Hepatic stellate cell (primary cell): ENCODE data around the gene SLK.

ENCODE experiments used
- DNase-seq: peaks from one replicate; pipeline ENCODE4 v3.0.0; 2011; ENCODE audit warnings: low spot score

SLK gene

DNA sequence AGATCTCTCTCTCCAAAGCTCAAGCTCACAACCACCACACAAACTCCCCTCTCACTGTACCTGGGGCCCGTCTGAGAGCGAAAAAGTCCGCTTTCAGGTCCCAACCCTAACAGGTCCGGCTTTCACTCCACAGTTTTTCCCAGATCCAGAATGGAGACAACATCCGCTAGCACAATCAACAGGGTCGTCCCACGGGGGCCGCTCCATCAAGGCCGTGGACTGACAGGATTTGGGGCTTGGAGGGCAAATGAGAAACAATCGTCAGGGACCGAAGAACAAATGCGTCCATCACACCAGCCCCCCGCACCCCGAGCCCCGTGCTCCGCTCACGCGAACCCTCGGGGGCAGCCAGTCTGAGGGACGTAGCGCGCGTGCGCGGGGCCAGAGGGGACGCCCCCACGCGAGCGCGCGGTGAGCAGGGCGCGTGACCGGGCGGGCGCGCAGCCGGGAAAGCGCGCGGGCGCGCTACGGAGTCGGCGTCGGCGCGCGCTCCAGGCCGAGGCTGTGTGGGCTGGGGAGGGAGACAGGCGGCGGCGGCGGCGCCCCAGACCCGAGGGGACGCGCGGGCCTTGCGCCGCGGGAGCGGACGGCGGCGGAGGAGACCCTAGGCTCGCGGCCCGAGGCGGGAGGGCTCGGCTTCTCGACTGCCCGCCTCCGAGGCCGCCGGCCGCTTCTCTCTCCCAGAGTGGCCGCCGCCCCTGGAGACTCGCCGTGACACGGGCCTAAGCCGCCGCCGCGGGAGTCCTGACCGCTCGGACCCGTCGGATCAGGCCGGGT, at the start of gene SLK:
Gene SLK, plus strand, starts transcription at position 470 of the 777 bp plus-strand sequence. CDS start 606 bp downstream, outside the sequence.
- DNase-seq: peak; percentile 93

DNA sequence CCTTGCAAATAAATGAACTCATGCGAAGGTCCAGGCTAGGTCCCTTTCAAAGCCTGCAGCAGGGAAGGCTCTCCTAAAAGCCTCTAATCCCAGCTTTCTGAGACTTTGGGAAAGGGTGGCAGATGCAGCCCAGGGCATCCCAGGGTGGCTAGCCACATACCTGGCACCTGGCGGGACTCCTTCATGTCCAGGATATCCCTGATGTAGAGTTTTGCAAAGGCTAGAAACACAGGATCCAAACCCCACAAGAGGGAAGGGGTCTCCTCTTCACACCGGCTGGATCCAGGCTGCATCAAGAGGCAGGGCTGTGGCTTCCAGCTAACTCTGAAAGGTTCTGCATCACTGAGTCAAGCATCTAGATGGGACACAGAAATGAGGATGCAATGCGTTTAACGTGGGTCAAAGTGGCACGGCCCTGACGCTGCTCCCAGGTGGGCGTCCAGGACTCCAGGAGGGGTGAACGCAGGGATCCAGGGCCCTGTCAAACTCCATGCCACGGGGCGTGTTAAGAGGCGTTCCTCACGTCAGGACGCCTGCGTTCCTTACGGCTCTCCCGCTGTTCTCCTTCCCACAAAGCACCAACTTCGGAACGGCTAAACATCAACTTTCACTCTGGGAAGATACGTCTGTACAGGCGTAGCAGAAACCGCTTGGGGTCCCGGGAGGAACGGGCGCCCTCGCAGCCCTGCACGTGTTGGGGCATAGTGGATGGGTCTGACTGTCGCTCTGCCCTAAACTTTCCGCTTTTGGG, 49.5 kb upstream of the SLK start:
- DNase-seq: peak; percentile 25

DNA sequence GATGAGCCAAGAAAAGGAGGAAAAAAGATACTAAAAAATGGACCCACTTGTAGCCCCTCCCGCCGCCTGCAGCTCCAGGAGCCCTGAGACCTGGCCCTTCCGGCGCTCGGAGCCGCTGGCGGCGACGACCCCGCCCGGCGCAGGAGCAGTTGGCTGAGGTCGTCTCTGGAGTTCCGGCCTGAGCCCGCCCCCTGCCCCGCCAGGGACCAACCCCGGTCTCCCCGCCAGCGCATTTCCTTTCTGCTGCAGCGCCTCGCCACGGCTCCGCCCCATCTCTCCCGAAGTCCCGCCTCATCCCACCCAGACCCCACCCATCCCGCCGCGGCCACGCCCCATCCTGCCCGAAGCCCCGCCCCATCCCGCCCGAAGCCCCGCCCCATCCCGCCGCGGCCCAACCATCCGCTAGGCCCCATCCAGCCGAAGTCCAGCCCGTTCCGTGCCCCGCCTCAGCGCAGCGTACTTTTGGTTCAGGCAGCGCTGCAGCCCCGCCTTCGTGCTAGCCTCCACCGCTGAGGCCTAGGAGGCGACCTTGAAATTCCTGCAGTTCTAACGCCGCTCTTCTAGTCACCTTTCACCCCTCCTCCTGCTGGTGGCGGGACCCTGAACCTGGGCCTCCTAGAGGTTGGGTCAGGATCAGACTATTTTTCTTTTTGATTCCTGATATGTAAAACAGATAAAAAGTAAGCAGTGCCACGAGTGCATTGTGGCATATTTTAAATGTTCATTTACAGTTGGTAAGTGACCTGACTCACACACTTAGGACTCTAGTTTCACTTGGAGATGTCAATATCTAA, 48.7 kb upstream of the SLK start, which contains the start of gene STN1:
Gene STN1, minus strand, starts transcription at position 132 of the 794 bp plus-strand sequence. CDS start 590 bp downstream, outside the sequence.
- peak; percentile 91 for DNase-seq

DNA sequence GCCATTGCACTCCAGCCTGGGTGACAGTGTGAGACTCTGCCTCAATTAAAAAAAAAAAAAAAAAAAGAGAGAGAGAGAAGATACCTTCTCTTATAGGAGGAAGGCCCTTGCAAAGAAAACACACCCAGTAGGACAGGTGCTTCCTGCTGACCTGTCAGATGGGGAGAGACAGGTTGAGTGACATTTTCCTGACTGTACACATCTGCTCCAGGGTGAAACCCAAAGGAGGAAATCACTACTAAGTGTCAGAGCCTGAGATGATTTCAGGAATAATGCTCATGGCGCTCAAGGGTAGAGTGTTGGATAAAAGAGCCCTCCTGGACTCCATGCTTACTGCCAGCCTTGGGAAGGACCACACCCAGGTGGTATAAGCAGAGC, 47.3 kb upstream of the SLK start:
- DNase-seq: no peak

DNA sequence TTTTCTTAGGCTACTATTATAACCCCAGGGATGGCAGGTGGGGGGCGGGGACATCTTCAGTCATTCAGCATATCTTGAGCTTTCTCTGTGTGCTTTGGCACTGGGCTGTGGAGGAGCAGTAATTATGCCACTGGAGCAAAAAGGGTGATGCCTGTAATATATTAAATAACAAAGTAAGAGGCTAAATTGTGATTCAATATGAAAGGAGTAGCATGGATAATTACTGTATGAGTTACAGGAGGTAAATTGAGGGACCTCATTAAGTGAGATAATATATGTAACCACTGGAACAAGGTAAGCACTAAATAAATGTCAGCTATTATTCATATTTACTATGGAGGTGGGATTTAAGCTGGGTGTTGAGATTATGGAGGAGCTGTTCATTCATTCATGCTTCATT, 45.7 kb upstream of the SLK start:
- DNase-seq: no peak

DNA sequence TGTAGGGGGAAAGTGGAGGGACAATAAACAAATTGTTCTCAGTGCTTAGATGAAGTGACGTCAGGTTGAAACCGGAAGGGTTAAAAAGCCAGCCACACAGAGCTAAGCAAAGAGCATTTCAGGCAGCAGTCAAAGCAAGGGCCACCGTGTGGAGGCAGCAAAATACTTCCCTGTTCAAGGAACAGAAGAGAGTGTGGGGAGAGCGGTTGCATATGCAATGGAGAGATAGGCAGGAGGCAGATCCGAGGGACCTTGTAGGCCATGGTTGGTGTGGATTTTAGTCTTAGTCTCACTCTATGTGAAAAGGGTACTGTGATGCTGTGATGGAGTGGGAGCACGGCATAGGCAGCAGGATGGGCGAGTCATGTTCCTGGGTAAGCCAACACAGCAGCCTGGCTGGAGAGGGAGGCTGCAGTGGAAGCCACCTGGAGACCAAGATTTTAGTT, 45.2 kb upstream of the SLK start:
- DNase-seq: no peak

DNA sequence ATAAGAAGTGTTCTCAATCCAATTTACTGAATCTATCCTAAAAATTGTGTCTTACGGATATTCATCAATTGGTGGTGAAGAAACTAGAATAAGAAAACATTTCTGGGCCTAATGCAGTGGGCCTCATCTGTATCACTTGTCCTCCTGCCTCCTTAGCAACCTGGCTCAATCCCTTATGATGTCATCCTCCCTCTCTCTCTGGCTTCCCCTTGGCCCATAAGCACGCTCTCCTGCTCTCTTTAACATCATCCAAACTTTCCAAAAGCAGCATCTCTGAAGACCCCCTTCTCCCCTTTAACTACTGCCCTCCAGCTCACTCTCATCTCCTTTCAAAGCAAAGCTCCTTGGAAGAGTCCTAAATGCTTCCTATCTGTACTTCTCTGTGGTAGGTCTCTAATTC, 44.3 kb upstream of the SLK start:
- no peak for DNase-seq

DNA sequence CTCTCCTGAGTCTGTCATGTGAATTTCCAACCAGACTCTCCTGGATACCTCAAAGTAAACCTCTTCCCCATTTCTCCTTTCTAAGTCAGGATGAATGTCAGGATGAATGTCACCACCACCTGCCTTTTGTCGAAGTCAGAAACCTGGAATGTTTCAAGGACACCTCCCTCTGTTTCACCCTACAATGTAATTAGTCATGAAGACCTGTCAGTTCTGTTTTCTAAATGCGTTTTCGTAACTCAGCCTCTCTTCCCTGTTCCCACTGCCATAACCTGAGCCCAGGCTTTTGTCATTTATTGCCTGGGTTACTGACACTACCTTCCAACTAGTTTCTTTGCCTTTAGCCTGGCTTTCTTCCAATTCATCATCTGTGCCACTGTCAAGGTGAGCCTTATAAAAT, 43.4 kb upstream of the SLK start:
- DNase-seq: no peak

DNA sequence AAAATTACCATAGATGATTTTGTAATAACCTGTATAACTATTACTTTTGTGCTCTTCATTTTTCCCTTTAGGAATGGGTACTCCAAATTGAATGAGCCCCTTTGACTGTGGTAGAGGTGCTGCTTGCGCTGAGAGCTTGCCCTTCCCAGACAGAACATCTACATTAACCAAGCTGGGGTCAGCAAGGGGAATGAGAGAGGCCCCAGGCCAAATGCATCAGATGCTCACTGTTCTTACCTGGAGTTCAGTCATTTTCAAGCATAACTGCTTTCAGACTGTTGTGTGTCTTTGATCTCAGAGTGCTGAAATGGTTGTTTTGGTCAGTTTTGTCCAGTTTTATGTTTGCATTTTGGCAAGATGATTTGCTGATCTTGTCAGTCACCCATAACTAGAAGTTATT, 41.3 kb upstream of the SLK start:
- DNase-seq: no peak

DNA sequence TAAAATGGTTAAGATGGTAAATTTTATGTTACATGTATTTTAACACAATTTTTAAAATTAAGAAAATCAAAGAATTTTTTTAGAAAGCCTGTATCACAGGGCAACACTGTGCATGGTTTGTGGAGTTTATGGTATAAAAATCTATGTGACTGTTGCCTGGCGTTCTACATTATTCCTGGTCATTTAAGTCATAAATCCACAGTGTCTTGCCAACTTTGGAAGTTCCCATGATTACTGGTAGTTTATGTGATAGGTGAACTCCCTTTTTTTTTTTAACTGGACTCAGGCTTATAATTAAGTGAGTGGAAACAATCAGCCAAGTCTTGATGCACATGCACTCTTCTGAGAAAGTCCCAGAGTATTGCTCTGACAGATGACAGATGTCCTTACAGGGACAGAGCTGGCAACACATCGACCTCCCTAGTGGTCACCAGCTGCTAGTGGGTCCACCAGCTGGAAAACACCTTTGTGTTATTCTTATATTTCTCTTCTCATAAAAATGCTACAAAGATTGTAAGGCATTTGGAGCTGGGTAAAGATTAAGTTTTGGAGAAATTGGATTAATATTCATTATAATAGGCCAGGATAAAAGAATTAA, 40.1 kb upstream of the SLK start:
- no peak for DNase-seq

DNA sequence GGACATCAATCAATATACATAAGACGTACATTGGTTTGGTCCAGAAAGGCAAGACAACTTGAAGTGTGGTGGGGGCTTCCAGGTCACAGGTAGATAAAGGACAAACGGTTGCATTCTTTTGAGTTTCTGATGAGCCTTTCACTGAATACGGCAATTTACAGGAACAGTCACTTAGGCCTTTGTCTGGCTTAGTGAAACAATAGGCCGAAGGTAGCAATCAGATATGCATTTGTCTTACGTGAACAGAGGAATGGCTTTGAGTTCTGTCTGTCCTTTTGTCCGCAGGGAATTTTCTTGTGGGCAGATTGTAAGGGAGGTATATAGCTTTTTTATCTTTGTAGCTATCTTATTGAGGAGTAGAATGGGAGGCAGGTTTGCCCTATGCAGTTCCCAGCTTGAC, 38.2 kb upstream of the SLK start:
- DNase-seq: no peak

DNA sequence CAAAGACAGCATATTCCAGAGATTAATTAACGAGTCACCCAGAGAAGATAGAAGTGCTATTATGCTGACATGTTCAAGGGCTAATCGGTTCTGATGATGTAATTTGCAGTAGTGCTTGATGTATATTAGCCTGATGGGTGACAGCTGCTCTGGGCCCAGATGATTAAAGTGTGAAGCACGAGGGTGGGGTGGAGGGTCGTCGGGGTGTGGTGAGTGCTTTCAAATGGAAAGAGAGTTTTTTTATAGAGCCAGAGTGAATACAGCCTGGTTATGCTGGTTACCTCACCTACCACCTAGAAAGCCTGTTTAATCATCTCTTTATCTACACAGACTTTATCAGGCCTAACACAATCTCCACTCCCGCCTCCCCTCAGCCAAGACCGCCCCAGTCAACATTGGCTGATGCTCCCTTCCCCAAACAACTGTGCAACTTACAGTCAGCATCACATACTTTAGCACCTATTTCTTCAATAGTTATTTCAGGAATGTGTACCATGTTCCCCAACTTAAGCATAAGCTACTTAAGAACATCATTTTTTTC, 37.5 kb upstream of the SLK start:
- DNase-seq: no peak

DNA sequence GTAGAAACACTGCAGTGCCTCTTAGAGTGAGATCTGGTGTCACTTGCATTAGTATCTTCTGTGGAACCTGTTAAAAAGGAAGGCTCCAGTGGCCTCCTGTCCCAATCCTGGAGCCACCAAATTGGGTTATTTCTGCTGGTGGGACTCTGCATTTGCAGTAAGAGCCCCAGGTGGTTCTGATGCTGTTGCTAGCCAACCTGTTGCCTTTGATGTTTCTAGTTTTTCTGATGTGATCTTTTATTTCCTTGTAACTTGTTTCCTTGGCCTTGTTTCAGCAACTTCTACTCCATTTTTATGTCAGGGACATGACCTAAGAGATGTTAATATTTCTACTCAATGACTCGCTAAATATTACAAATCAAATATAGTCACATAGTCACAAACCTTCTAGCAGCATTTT, 36.5 kb upstream of the SLK start:
- DNase-seq: no peak

DNA sequence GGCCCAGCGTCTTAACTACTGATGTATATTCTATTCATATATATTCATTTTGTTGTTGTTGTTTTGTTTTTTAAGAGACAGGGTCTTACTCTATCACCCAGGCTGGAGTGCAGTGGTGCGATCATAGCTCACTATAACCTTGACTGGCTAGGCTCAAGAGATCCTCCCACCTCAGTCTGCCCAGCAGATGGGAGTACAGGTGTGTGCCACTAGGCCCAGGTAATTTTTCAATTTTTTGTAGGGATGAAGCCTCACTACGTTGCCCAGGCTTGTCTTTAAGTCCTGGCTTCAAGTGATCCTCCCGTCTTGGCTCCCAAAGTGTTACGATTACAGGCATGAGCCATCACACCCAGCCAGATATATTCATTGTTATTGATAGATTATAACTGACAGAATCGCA, 36.1 kb upstream of the SLK start:
- DNase-seq: no peak

DNA sequence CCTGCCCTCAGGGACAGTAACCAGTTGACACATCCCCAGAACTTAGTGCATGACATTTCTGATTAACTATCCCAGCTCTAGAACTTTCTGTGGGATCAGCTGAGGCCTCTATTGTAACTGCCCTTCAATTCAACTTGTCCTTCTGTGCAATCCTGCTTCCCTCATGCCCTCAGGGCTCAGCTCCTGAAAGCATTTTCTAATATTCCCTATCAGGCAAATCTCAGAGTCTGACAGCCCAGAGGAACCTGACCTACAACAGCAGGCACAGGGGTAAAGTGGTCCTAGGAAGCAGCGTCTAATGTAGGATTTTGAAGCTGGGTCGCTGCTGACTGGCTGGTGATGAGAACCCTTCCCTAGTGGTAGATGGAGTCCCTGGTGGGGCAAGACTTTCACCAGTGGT, 35.3 kb upstream of the SLK start:
- no peak for DNase-seq

DNA sequence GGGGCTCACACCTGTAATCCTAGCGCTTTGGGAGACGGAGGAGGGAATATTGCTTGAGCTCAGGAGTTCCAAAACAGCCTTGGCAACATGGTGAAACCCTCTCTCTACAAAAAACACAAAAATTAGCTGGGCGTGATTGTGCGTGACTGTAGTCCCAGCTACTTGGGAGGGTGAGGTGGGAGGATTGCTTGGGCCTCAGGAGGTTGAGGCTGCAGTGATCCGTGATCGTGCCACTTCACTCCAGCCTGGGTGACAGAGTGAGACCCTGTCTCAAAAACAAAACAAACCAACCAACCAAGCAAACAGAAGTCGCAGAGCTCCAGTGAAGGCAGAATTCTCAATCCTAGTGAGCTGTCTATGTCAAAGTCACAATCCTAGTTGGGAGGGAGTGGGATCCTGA, 34.7 kb upstream of the SLK start:
- no peak for DNase-seq

DNA sequence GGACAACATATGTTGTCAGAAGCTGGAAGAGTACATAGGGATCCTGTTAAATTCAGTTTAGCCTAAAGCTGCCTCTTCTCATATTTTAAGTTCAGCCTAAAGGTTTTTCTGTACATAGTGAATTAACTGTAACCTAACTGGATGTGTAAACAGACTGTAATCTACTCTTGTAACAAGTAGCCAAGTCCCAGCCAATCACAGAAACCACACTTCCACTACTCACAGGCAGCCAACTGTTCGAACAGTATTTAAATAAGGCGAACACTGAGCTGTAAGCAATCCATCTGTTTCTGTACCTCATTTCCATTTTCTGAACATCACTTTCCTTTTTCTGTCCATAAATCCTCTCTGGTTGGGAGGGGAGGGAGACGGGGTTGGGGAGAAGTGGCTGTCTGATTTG, 34.0 kb upstream of the SLK start:
- DNase-seq: no peak

DNA sequence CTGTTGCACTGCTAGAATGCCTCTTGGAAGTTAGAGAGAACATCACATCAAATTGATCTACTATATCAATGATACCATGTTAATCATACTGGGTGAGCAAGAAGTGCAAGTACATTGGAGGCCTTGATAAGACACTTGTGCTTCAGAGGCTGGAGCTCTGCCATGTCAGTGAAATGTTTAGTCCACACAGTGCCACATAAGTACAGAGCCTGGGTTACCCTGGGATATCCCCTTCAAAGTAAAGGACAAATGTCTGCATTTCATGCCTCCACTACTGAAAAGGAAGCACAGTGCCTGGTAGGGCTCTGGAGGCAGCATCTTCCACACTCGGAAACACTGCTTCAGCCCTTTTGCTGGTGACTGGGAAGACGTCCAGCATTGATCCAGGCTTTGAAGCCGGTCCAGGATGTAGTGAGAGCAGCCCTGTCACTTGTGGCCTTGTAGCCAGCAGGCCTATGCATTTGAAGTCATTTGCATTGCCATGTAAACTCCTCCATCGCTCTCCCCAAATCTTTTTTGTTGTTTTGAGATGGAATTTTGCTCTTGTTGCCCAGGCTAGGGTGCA, 33.3 kb upstream of the SLK start:
- DNase-seq: no peak

DNA sequence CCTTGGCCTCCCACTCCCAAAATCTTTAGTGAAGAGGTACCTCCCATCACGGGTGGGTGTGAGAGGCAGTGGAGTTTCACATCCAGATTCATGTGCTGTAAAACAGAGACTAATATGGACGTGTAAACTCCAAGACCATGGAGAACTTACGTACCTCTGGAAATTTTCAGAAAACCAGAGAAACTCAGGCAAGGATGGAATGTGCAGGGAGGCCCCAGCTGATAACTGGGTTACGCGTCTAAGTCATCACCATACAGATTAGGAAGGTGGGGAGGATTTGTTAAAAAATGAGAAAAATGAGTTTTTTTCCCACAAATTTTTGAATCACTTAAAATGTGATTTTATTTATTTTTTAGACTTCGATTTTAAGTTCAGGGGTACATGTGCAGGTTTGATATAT, 32.6 kb upstream of the SLK start:
- DNase-seq: no peak

DNA sequence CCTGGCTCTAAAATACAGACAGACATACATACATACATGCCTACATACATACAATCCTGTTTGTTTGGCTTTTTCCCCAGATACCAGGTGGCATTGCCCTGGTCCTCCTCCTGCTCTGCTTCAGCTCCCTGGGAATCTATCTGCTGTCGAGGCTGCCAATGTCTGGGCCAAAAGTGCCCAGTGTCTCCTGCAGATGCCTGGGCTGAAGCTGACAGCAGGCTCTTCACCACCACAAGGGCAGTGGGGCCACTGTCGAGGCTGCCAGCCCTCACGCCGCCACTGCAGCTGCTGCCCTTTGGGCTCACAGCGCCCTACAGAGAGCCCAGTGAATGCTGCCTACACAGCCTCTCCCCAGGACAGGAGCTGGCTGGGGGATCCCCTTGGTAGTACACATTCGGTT, 30.9 kb upstream of the SLK start:
- DNase-seq: no peak

DNA sequence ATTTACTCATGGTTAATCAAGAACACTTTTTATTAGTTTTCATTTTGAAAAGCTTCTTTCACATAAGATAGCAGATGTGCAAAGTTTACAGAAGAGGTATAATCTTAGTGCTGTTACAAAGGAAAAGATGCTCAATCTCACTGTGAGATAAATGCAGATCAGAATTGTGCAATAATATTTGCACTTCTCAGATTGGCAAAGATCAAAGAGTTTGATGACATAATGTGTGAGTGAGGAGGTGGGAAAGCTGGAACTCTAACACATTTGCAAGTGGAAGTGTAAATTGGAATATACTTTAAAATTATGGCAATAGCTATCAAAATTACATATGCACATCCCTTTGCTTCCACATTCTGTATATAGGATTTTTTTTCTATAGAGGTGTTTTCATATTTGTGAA, 27.4 kb upstream of the SLK start:
- no peak for DNase-seq

DNA sequence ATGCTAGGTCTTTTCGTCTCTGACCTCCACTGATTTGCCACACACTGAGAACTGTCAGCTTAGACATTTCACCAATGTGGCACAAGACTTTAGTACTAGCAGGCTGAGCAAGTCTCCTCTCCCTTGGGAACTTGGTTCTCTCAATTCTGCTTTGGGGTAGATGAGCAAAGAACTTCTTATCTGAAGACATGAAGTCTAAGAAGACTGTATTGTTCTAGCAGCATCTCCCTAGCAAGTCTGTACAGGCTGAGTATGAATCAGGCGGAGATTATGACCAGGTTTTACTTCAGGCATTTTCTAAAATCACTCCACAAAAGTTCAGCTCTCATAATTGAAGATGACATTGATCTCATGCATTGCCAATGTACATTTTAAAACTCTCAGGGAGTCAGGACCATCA, 25.1 kb upstream of the SLK start:
- DNase-seq: no peak
